Smooth muscle cell (in vitro differentiated cells): ENCODE measurements around the gene MYDGF. TPM values are rescaled to one million over a fixed set of nuclear protein-coding genes. Genes with fewer than 3 reads are reported as not detected.

ENCODE experiments used
- DNase-seq: peaks from one replicate; lab custom pipeline; 2025; ENCODE audit not compliant: unreplicated experiment; lab: John Stamatoyannopoulos, UW
- H2AFZ ChIP-seq: fragments of 200-600 bp; sonication (generic); 2 replicates; pipeline ENCODE4 v1.6.0; 2016; ENCODE audit warnings: antibody characterized with exemption, low read depth, mild to moderate bottlenecking
- H3F3A ChIP-seq: fragments of 200-600 bp; sonication (generic); 2 replicates; pipeline ENCODE4 v1.6.0; 2017; ENCODE audit warnings: antibody characterized with exemption, low read depth
- H3K27ac ChIP-seq: fragments of 200-600 bp; sonication (generic); 2 replicates; pipeline ENCODE4 v1.5.1; 2016; ENCODE audit warnings: low read depth, mild to moderate bottlenecking
- H3K27me3 ChIP-seq: fragments of 200-600 bp; sonication (generic); 2 replicates; pipeline ENCODE4 v1.6.1; 2016; ENCODE audit warnings: low read depth, mild to moderate bottlenecking
- H3K36me3 ChIP-seq: fragments of 200-600 bp; sonication (generic); 2 replicates; pipeline ENCODE4 v1.5.1; 2016; ENCODE audit warnings: low read depth
- H3K4me1 ChIP-seq: fragments of 200-600 bp; sonication (generic); 2 replicates; pipeline ENCODE4 v1.5.1; 2016; ENCODE audit warnings: low read depth
- H3K4me2 ChIP-seq: fragments of 200-600 bp; sonication (generic); 2 replicates; pipeline ENCODE4 v1.6.0; 2016; ENCODE audit warnings: mild to moderate bottlenecking
- H3K4me3 ChIP-seq: fragments of 200-600 bp; sonication (generic); 2 replicates; pipeline ENCODE4 v1.5.1; 2016; ENCODE audit warnings: mild to moderate bottlenecking
- H3K79me2 ChIP-seq: fragments of 200-600 bp; sonication (generic); 2 replicates; pipeline ENCODE4 v1.6.0; 2016; ENCODE audit warnings: low read depth, mild to moderate bottlenecking
- H3K9ac ChIP-seq: fragments of 200-600 bp; sonication (generic); 2 replicates; pipeline ENCODE4 v1.6.0; 2016; ENCODE audit warnings: low read depth
- H3K9me3 ChIP-seq: fragments of 200-600 bp; sonication (generic); replicated peaks from 2 replicates; pipeline ENCODE4 v1.5.1; 2016; ENCODE audit warnings: low read depth
- H4K20me1 ChIP-seq: fragments of 200-600 bp; sonication (generic); 2 replicates; pipeline ENCODE4 v1.6.0; 2016; ENCODE audit warnings: low read depth
- WGBS: methylation state at CpG from one replicate; pipeline ENCODE4 v1.1.7; 2016; ENCODE audit warnings: low lambda C conversion rate; 5-methylcytosine and 5-hydroxymethylcytosine counted together
- polyA plus RNA-seq: library from polyadenylated mRNA; unstranded; fragments of >200 nt; fragmentation: Nextera tagmentation; extraction: Ambion mirVana; gene quantifications from 2 replicates; pipeline ENCODE4 v1.2.1, GENCODE V29; 2016
- total RNA-seq: library from RNA; depleted of rRNA; stranded (reverse); fragments of >200 nt; gene quantifications from 2 replicates; pipeline ENCODE4 v1.2.3, GENCODE V29; 2014
- TF ChIP-seq, protein P1 (sequence below): fragments of 200-600 bp; sonication (generic); IDR thresholded peaks from 2 replicates; pipeline ENCODE4 v1.5.1; 2017; ENCODE audit warnings: borderline replicate concordance, mild to moderate bottlenecking, antibody characterized with exemption; ENCODE audit not compliant: insufficient read depth, poor library complexity, severe bottlenecking

The MYDGF gene
- total and polyA plus RNA-seq, 2 experiments from 2014 or later, result 188 to 680 TPM

DNA sequence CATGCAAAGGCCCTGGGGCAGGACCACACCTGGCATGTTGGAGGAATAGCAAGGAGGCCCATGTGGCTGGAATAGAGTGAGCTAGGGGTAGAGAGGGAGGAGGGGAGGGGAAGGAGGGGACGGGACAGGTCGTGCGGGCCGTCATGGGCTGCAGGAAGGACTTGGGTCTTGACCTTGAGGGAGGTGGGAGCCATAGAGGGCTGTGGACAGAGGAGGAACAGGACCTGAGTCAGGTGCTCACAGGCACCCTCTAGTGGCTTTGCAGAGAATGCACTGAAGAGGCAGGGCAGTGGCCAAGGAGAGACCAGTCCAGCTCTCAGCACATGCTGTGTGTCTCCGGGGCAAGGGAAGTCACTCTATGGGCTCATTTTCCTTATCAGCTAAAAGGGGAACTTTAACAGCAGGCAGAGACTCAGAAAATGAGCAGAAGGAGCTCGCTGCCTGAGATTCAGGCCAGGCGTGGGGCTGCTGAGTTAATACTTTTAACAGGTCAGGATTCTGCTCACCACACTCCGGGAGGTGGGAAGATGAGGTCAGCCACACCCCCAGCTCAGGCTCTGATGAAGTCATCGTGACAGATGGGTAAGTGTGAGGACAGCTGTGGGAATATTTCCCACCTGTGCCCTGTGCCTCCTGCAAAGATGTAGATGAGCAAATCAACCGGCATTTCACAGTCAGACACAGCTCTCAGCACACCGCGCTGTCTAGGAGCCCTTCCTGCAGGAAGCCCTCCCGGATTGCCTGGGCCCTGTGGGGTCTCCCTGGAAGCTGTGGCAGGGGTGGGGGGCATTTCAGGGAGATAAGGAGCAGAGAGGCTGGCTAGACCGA lies 36.8 kb downstream of the MYDGF start:
- Histone ChIP-seq H3F3A (peaks cover 12% of the 10 kb centered on the region), H3K36me3 (no peaks in the 10 kb centered on the region), H4K20me1 (no peaks in the 10 kb centered on the region), H3K79me2 (no peaks in the 10 kb centered on the region), H3K4me2 (no peak overlapping the region), H3K9me3 (no peaks in the 10 kb centered on the region), H3K27ac (peak overlapping the region; percentile 90), H3K9ac (no peak overlapping the region), H3K27me3 (no peaks in the 10 kb centered on the region), H2AFZ (no peak overlapping the region), H3K4me1 (no peaks in the 10 kb centered on the region), H3K4me3 (no peak overlapping the region)
- TF ChIP-seq, protein P1, sequence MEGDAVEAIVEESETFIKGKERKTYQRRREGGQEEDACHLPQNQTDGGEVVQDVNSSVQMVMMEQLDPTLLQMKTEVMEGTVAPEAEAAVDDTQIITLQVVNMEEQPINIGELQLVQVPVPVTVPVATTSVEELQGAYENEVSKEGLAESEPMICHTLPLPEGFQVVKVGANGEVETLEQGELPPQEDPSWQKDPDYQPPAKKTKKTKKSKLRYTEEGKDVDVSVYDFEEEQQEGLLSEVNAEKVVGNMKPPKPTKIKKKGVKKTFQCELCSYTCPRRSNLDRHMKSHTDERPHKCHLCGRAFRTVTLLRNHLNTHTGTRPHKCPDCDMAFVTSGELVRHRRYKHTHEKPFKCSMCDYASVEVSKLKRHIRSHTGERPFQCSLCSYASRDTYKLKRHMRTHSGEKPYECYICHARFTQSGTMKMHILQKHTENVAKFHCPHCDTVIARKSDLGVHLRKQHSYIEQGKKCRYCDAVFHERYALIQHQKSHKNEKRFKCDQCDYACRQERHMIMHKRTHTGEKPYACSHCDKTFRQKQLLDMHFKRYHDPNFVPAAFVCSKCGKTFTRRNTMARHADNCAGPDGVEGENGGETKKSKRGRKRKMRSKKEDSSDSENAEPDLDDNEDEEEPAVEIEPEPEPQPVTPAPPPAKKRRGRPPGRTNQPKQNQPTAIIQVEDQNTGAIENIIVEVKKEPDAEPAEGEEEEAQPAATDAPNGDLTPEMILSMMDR, result peak; percentile 75
- DNase-seq, result peak; percentile 15
- 40% methylated on average over 14 of the region's 14 CpGs for WGBS

DNA sequence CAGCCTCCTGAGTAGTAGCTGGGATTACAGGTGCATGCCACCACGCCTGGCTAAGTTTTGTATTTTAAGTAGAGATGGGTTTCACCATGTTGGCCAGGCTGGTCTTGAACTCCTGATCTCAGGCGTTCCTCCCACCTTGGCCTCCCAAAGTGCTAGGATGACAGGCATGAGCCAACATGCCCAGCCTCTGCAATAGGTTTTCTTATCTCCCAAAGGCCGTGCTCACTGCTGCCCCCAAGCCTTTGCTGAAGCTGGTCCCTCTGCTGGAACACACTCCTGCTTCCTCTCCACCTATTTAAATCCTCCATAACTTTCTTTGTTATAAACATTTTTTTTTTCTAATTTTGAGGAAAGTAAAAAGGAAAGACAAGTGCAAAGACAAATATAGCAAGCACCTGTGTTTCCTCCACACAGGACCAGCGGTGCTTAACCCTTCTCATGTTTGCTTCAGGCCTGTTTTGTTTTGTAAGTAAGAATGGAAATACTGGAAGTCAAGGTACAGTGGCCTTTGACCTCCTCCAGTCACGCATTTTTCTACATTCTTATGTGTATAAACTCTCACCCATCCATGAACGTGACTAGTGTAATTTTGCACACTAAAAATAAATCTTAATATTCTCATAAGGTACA lies 45.3 kb downstream of the MYDGF start:
- TF ChIP-seq, protein P1, result no peak
- H2AFZ ChIP-seq, result no peak overlapping the region

DNA sequence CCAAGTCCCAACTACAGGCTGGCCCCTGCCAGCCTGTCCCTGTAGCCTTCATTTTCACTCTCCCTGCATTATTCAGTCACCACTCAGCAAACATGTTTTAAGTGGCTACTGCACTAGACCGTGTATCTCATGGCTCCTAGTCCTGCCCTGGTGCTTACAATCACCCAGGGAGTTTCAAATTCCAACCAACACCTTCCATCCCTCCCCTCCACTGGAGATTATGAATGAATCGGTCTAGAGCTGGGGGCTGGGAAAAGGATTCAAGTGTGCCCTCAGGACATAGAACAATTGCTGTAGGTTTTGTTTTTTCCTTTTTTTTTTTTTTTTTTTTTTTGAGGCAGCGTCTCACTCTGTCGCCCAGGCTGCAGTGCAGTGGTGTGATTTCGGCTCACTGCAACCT lies 45.8 kb downstream of the MYDGF start:
- TF ChIP-seq, protein P1, result no peak
- H3K9ac ChIP-seq, result no peak overlapping the region
- H3F3A ChIP-seq, result no peaks in the 10 kb centered on the region
- 87% methylated on average over 4 of the region's 5 CpGs for WGBS
- no peak overlapping the region for H2AFZ ChIP-seq
- no peaks in the 10 kb centered on the region for H3K79me2 ChIP-seq
- DNase-seq, result no peak
- no peaks in the 10 kb centered on the region for H3K36me3 ChIP-seq
- H3K4me1 ChIP-seq, result no peaks in the 10 kb centered on the region
- no peak overlapping the region for H3K4me3 ChIP-seq
- no peaks in the 10 kb centered on the region for H3K27me3 ChIP-seq
- no peak overlapping the region for H3K4me2 ChIP-seq
- H3K27ac ChIP-seq, result no peak overlapping the region
- H3K9me3 ChIP-seq, result no peaks in the 10 kb centered on the region
- no peaks in the 10 kb centered on the region for H4K20me1 ChIP-seq

More for the DNA sequence above, 45.3 kb downstream of the MYDGF start:
- no peaks in the 10 kb centered on the region for H3K79me2 ChIP-seq
- no peaks in the 10 kb centered on the region for H4K20me1 ChIP-seq
- 54% methylated on average over 6 of the region's 6 CpGs for WGBS
- H3K9ac ChIP-seq, result no peak overlapping the region
- no peak overlapping the region for H3K4me2 ChIP-seq
- no peak overlapping the region for H3K4me3 ChIP-seq
- no peak for DNase-seq
- no peak overlapping the region for H3K27ac ChIP-seq
- H3K4me1 ChIP-seq, result no peaks in the 10 kb centered on the region
- no peaks in the 10 kb centered on the region for H3K9me3 ChIP-seq
- H3K27me3 ChIP-seq, result no peaks in the 10 kb centered on the region
- no peaks in the 10 kb centered on the region for H3F3A ChIP-seq
- H3K36me3 ChIP-seq, result no peaks in the 10 kb centered on the region
